ENCODE measurements around the gene MYL12B.
"Not testable (repeated sequence)": the region's sequence is repeated elsewhere in the genome, so short reads cannot be mapped to it uniquely, and the experiment has no call there.

Gene MYL12B

DNA sequence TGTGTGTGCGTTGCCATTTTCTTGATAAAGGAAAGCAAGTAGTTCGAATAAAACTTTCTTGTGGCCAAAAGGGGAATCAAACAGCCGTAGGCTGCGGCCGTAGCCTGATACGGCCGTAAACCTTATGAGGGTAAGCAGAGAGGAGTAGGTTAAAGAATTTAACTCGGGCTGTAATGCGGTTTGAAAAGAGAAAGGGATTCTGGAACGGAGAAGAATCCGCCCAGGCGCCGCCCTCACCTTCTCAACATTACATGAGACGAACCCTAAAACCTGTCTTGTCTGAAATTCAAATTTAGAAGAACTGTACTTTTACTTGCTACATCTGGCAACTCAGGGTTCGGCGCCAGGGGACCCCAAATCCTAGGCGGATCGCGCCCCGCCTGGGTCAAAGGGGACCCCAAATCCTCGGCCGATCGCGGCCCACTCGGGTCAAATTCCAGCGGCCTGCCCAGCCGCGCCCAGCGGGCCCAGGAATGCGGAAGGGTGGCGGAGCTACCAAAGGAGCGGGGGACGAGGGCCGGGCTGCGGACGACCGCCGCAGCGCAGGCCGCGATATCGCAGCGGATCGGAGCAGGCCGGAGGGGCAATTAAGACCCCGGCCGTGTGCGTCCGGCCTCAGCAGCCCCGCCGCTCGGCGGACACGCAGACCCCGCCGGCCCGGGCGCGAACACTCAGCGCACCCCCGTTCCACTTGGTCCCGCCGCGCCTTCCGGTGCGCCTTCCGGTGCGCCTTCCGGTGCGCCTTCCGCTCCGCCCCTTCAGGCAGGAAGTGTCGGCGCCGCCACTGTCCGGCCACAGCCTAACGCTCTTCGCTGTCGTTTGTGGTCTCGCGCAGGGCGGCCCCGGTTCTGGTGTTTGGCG, at the start of gene MYL12B:
Gene MYL12B, plus strand, starts transcription at position 761 of the 861 bp plus-strand sequence. CDS start 10,766 bp downstream, outside the sequence.
- DNase-seq (ENCODE audit: low read depth in 2 of 2): peak; percentile 40 to 49

DNA sequence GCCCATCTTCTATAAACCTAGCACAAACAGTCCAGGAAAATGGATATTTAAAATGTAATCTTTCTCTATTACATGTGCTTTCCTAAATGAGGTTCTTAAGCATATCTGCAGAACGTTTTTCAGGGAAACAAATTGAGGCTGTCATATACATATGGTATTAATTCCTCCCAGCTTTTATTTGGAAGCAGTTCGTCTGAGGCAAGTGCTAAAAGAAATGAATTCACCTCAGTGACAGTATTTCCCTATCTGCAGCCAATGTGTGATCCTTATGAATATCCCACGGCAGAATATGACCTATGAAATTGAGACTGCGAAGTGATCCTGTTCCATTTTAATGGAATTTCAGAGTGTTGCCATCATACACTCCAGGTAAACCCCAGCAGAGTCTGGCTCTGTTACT, 49.3 kb upstream of the MYL12B start:
- no peak for DNase-seq (ENCODE audit: low read depth in 2 of 2)

DNA sequence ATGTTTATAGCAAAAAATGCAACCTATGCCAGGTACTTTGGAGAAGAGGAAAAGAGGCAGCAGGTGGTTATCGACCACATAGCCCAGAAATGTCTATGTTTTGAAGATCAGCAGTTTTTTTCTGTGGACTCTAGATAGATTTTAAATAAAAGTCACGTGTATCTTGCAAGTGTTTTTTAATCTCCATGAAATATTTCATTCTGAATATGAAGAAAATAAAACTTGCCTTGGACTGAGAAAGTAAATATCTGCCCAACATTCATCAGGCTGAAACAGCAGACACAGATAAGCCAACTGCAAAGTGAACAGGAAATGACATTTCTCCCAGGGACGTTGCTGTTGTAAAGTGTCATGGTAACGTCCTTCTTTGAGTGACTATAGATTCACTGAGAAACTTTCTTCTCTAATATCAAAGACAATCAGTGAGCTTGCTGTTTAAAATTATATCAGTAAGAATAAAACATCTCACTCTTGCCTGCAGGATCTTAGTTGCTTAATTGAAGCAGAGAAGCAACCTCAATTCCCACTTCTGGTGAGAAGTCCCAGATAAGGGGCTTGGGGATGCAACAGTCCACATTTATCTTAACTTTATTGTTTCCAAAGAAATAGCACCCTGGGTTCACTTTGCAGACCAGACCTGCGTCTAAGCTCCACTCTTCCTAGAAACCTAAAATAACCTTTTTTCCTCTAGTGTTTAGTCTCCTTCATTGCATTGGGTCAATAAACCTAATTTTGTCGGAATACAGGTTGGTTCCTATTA, 48.5 kb upstream of the MYL12B start:
- no peak for DNase-seq (ENCODE audit: low read depth in 2 of 2)

DNA sequence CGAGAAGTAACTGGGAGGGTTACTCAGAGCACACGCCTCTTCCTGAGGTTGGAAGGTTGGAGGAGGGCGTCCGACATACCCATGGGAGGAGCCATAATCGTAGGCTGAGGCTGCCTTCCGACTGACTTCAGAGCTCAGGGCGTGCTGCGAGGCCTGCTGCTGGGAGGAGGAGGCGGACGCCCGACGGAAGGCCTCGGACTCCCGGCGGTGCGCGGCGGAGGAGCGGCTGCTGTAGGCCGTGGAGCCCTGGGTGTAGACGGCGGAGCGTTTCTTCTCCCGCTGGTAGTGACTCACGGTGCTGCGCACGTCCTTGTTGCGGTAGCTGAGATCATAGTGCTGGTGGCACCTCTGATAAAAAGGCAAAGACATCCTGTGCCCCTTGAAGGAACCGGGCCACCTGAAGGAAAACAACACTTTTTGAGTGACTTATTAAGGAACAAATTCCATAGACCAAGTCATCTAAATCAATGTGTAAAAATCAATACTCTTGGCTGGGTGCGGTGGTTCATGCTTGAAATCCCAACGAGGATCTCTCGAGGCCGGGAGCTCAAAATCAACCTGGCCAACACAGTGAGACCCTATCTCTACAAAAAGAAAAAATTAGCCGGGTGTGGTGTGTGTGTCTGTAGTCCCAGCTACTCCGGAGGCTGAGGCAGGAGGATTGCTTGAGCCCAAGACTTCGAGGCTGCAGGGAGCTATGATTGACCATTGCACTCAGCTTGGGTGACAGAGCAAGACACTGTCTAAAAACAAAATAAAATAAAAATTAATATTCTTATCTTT, 46.9 kb upstream of the MYL12B start:
- no peak for DNase-seq (ENCODE audit: low read depth in 2 of 2)

DNA sequence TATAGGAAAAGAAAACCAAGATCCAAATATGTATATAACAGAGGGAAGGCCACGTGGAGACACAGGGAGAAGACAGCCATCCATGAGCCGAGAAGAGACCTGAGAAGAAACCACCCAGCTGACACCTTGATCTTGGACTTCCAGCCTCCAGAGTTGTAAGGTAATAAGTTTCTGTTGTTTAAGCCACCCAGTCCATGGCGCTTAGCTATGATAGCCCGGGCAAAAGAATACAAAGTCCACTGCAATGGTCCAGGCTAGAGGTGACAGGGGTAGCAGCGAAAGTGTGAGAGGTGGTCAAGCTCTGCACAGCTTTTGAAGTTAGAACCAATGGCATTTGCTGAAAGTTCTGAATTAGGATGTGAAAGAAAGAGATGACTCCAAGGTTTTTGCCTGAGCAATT, 44.9 kb upstream of the MYL12B start:
- no peak for DNase-seq (ENCODE audit: low read depth in 2 of 2)

DNA sequence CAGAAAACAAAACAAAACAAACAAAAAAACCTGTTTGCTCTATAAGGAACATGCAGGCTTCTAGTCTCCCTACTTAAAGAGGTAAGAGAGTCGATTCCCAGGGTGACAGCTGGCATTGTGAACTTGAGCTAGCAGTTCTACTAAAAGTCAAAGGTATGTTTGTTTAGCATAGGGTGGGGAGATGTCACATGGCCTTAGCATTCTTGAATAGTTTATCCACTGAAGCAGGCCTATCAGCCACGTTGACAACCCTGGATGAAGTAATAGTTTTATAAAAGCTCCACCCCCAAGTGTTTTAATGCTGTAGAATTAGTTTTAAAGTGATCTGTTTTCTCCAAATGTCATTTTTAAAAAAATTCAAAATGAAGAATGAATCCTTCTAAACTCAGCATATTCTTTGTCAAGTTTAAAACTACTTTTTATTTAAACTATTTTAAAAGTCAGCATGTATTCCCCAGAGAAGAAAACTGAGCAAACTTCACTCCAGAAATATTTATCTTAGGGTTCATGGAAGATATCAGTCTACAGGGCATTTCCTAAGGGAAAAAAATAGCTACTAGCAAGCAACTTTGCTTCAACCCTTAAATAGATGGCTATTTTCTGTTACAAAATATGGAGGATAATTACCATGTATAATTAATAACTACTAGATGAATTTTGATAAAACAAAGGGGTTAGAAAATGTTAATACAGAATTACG, 43.8 kb upstream of the MYL12B start:
- DNase-seq (ENCODE audit: low read depth in 2 of 2): no peak

DNA sequence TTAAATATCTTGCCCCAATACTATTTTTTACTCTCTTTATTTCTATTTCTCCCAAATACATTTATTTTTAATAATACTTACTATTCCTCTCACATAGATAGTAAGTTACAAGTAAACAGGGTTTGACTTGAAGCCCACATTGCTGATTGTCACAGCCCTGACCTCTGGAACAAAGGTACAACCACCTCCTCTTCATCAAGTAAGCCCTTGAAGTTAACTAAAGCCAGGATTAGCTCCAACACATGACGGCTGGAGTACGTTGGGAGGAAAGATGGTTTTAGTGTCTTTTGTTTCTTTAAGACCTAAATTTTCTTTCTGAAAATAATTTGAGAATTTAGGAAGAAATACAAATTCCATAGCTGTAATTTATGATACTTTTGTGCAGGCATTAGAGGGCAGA, 43.1 kb upstream of the MYL12B start:
- DNase-seq (ENCODE audit: low read depth in 2 of 2): no peak

DNA sequence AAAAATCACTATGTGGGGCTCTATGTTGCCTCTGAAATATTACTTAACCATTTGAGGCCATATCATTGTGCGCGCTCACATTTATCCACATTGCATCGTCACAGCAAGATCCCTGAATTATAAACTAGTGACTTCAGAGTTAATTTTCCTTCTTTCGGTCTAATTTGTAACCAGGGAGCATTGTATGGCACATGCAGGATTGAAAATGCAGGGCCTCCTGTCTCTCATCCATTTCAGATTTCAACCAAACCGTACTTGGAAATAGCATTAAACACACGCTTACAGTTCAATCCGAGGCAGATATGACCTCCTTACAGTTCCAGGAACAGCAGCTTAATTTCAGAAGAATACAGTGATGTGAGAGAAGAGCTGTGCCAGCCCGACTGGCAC, 42.7 kb upstream of the MYL12B start:
- no peak for DNase-seq (ENCODE audit: low read depth in 2 of 2)

DNA sequence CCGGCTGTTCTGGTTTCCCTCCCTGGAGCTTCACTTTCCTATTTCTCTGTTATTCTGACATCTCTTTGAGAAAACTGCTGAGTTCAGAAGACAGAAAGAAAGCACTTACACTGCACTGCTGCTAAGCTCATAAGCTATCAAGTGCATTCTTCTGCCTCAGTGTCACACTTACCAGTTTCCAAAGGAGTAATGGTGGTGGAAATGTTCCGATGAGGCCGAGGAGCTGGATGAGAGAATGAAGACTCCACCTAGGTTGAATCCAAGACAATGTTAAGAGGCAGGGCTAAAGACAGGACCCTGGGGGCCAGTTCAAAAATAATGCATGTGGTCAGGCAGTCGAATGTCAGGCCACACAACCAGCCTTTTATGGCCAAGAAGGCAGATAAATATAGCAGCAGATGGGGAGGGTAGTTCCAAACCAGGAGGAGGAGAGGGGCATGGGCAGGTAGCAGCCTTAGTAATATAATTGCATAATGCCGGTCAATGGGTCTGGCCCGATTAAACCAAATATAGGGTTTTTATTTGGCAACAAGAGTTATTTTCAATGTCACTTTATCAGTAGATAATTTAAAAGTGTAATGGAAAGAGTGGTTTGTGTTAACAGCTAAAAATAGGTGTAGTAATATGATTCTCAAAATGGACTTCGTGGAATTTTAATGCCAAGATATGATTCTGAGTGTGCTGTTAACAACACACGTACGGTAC, 42.1 kb upstream of the MYL12B start, which contains the start of gene MYOM1:
Gene MYOM1, minus strand, starts transcription at position 338 of the 705 bp plus-strand sequence. CDS start 4,745 bp downstream, outside the sequence.
- no peak for DNase-seq (ENCODE audit: low read depth in 2 of 2)

DNA sequence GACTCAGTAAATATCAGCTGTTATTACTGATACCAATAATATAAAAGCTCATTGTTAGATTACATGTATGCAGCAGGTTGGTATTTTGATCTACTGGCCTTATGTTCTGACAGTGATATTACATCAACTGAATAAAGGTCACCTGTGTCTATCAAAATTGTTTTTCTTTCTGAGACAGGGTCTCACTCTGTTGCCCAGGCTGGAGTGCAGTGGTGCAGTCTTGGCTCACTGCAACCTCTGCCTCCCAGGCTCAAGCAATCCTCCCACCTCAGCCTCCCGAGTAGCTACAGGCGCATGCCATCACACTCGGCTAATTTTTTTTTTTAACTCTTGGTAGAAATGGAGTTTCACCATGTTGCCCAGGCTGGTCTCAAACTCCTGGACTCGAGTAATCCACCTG, 41.1 kb upstream of the MYL12B start:
- not testable (repeated sequence) for DNase-seq (ENCODE audit: low read depth in 2 of 2)

DNA sequence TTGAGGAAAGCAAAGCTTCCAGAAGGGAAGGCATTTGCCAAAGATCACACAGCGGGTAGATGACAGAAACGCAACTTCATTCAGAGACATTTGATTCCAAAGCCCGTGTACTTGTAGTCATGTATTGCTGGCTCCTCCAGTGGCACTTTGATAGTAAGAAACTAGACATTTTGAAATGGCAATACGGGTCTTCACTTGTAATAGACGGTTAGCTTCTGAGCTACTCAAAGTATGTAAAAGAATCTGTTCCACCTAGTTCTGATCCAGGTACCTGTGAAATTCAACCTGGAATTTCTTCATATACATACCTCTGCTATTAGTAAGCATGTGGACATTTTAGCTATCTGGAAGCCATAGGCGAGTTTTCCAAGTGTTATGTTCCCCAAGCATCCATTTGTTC, 40.4 kb upstream of the MYL12B start:
- DNase-seq (ENCODE audit: low read depth in 2 of 2): no peak

DNA sequence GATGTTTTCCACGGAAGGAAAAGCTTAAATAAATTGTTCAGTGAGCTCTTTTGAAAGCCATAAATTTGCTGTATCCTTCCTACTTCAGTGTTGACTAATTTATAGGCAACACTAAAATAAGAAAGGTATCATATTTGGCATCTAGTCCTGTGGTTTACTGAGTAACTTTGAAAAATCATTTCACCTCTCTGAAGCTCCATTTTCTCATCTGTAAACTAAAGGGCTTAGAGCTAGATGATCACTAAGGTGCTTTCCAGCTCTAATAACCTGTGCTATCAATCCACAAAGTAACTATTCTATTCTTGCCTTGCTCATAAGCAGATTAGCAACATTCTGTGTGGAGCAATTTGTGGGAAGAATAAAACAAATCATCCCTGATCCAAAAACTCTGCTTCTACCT, 38.6 kb upstream of the MYL12B start:
- DNase-seq (ENCODE audit: low read depth in 2 of 2): no peak

DNA sequence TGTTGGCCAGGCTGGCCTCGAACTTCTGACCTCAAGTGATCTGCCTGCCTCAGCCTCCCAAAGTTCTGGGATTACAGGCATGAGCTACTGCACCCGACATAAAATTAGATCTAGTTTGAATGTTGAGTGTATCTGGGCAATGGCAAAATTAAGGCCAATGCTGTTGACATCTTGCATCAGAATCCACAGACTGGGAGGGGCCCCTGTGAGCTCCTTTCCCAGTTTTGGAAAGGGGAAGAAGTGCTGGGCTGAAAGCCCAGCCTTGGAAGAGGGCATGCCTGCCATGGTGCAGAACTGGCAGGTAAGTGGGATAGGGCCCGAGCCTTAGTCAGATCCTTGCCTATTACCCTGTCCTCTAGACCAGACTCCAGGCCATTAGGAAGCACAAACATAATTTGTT, 37.7 kb upstream of the MYL12B start:
- DNase-seq (ENCODE audit: low read depth in 2 of 2): no peak

DNA sequence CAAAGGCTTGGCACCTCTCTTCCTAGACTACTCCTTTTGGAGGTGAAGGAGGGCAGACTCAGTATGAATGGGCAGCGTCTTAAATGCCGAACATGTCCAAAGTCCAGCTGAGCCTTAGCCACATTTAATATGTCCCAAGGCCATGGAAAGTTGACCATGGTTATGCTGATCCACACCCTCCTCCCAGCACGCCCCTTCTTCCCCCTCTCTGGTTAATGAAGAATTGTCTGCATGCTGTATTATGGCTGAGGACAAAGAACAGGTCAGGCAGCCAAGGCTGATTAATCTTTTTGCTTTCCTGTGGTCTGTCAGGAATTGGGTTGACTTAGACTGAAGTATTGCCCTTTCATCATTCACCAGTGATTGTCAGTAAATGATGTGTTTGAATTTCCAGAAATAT, 36.3 kb upstream of the MYL12B start:
- DNase-seq (ENCODE audit: low read depth in 2 of 2): no peak

DNA sequence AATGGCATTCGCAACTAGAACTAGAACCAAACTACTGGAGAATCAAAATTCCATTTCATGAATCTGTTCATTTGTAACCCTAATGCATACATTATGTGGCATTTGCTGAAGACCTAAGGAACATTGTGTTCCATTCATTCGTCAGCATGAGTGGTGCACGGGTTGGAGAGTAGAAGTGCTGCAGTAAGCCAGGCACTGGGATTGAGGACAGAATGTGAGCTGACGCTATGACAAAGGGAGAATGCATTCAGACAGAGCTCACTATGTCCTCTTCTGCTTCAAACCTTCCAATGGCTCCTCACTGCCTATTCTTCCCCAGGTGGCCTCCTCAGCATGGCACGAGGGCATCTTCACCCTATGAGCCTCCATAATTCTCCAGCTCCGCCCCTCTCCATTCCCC, 35.9 kb upstream of the MYL12B start:
- DNase-seq (ENCODE audit: low read depth in 2 of 2): no peak

DNA sequence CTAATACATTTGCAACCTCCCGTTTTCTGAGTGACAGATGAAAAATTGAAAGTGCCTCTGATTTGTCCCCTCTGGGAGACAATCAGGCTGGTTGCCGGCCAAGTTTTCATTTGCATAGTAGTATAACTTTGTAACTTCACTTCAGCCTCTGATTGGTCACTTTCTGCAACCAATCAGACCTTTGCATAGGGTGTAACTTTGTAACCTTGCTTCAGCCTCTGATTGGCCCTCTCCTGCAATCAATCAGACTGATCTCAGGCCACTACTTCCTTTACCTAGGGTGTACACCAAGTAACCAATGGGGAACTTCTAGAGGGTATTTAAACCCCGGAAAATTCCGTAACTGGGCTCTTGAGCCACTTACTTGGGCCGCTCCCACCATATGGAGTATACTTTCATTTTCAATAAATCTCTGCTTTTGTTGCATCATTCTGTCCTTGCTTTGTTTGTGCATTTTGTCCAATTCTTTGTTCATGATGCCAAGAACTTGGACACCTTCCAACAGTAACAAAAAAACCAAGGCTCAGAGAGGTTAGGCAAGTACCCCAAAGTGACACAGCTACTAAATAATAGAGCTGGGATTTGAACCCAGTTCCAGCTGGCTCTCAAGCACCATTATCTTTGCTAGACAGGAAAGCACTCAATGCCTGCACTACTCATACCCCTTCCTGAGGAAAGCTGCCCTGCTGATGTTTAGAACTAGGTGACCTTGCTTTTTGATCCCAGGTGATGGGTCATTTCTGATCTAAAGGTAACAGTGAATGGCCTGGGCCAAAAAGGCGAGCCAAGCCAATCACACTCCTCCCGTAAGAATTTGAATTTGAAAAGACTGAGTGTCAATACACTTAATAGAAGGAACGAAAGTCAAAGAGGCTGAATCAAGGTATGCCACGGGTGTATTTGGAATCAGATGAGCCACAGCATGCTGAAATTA, 31.3 kb upstream of the MYL12B start:
- DNase-seq (ENCODE audit: low read depth in 2 of 2): no peak

DNA sequence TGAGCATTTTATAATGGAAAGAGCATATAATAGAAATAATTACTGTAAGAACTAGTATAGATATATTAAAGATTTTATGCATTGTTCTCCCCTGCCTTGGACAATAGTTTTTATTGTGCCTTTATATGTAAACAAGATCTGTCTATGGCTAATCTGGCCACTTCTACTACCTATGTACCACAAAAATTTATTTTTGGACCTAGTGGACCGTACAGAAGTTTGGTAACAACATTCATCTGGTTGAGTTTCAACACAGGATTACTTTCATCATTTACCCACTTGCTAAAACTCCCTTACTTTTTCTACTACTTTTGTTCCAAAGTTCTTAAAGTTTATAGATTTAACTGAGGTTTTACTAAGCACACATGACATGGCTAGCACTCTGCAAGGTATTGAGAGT, 28.9 kb upstream of the MYL12B start:
- DNase-seq (ENCODE audit: low read depth in 2 of 2): no peak

DNA sequence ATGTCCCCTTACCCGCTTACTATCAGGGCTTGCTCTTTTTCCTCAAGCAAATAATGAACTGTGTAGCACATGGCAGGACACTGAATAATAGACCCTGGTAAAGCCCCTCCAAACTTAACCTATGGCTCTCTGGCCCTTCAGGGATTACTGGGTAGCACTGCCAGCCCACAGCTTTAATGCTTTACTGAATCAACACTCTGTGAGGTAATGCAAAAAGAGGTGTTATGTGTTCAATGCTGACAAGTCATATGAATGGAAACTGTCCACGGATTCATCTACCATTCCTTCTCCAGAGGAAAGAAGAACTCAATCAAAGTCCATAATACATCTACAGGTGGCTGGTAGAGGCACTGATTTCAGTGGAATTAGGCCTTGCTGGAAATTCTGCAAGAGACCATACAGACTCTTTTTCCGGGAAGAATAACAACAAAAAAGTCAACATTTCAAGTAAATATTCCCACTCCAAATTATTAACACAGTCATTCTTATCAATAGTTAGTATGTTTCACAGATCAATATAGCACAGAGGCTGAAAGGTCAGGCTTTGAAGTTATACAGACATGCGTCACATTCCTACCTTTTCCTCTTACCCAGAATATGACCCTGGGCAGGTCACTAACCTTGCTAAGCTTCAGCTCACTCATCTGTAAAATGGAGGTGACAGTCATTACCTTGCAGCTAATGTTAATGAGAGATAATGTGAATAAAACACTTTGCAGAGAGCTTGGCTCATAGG, 28.3 kb upstream of the MYL12B start:
- no peak for DNase-seq (ENCODE audit: low read depth in 2 of 2)

DNA sequence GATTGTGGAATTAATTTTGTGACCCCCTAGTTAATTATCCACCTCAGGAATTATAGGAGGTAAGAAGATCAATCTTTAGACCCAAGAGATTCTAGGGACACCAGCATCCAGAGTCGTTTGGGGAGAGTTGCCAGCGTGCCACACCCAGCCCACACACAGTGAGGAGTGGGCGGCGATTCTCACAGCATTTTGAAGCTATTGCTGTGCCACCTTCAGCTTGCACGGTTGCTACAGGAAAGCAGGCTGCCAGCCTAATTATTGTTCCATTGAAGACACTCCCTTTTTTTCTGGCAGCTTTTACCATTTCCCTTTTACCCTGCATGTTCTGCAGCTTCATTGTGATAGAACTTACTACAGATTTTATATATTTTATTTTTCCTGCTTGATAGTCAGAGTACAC, 27.5 kb upstream of the MYL12B start:
- DNase-seq (ENCODE audit: low read depth in 2 of 2): no peak

All from stimulated activated CD4-positive, alpha-beta T cell treated with anti-CD3 and anti-CD28 coated beads, Interleukin-1b, Interleukin-23, amount 100 ng/mL, for 1 hour (primary cell).